ENCODE measurements around the gene MORF4L1.
"Not testable (repeated sequence)": the region's sequence is repeated elsewhere in the genome, so short reads cannot be mapped to it uniquely, and the experiment has no call there.

The MORF4L1 gene

DNA sequence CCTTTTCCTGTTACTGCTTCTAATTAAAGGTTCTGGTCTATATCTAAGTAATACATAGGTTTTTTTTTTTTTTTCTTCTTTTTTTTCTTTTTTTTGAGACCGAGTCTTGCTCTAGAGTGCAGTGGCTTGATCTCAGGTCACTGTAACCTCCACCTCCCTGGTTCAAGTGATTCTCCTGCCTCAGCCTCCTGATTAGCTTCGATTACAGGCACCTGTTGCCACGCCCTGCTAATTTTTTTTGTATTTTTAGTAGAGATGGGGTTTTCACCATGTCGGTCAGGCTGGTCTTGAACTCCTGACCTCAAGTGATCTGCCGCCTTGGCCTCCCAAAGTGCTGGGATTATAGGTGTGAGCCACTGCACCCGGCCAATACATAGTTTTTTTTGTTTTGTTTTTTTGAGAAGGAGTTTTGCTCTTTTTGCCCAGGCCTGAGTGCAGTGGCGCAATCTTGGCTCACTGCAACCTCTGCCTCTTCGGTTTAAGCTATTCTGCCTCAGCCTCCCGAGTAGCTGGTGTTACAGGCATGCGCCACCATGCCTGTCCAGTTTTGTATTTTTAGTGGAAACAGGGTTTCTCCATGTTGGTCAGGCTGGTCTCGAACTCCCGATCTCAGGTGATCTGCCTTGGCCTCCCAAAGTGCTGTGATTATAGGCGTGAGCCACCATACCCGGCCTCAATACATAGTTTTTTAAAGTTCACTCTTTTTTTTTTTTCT, 28.3 kb downstream of the MORF4L1 start:
- not testable (repeated sequence) for DNase-seq (ENCODE audit: low read depth in 3 of 3)

DNA sequence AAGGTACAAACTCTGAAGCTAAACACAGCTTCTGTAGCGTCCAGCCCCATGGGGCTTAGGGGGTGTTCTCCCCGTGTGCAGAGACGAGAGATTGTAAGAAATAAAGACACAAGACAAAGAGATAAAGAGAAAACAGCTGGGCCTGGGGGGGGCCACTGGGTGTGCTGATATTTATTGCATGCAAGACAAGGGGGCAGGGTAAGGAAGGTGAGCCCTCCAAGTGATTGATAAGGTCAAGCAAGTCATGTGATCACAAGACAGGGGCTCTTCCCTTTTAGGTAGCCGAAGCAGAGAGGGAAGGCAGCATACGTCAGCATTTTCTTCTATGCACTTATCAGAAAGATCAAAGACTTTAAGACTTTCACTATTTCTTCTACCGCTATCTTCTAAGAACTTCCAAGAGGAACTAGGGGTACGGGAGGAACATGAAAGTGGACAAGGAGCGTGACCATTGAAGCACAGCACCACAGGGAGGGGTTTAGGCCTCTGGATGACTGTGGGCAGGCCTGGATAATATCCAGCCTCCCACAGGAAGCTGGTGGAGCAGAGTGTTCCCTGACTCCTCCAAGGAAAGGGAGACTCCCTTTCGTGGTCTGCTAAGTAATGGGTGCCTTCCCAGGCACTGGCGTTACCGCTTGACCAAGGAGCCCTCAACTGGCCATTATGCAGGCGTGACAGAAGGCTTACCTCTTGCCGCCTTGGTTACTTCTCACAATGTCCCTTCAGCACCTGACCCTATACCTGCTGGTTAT, 29.8 kb downstream of the MORF4L1 start:
- DNase-seq (ENCODE audit: low read depth in 3 of 3), result not testable (repeated sequence)

DNA sequence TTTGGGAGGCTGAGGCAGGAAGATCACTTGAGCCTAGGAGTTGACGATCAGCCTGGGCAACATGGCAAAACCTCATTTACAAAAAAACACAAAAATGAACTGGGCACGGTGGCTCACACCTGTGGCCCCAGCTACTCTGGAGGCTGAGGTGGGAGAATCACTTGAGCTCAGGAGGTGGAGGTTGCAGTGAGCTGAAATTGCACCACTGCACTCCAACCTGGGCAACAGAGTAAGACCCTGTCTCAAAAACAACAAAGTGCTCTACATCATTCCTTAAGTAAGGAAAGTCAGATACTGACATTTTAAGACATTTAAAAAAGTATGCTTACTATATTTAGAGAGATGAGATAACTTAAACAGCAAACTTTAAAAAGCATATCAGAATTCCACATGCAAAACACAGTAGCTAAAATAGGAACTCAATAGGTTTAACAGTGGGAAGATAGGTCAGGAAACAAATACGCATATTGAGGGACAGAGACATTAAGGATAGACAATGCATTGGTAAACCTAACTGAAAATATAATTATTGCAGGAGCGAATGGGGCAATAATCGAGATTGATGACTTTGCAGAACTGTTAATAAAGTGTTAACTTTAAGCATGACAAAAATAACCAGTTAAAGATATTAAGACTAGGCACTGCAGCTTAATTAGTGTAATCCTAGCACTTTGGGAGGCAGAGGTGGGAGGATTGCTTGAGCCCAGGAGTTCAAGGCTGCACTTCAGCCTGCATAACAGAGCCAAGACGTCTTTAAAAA, 32.1 kb downstream of the MORF4L1 start:
- no peak for DNase-seq (ENCODE audit: low read depth in 3 of 3)

DNA sequence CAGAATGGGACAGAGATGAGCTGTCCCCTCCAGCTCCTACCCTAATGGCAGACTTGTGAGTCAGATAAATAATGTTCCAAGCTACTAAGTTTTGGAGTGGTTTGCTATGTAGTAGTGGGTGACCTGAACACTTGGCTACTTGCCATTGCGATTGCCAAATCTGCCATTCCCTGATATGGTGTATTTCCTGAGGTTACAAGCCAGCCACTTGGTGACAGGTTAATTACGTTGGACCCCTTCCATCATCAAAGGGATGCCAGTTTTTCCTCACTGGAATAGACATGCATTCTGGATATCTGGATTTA, 33.6 kb downstream of the MORF4L1 start:
- DNase-seq (ENCODE audit: low read depth in 3 of 3), result no peak

DNA sequence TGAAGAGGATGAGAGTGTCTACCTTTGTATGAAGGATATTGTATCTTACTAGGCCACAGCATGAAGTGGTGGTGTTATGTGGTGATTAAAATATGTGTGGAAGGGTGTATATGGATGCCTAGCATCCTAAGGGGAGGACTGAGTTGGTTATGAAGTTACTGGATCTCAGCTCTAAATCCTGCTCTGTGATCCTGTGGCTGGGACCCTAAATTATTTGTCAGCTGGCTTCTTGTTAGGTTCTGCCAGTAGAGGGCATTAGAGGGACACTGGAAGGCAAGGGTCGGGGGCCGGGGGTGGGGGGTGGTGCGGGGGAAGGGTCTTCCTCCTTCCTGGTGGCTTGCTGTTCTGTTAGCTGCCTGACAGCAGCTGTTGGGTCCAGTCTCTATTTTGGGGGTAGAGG, 34.9 kb downstream of the MORF4L1 start:
- DNase-seq (ENCODE audit: low read depth in 3 of 3), result no peak

DNA sequence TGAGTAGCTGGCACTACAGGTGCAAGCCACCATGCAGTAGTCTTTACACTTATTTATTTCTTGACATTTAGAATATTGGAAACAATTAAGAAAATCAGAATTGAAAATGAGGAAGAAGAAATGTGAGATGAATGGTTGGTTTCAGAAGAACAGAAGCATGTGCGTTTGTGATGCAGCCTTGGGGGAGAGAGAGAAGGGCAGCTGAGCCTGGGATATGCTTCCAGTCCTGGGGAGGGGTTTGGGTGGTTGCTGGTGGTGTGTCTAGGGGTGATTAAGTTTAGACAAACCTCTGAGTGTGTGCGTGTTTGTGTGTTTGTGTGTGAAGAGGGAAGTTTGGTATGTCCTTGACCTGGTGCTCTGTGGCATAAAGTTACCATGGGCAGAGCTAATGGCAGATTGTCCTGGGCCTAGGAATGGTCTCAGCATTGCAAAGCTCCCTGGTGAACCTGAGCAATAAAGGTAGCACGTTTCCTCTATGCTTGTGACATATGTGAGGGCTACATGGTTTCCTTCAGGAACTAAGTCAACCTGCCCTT, 36.5 kb downstream of the MORF4L1 start:
- DNase-seq (ENCODE audit: low read depth in 3 of 3), result no peak

DNA sequence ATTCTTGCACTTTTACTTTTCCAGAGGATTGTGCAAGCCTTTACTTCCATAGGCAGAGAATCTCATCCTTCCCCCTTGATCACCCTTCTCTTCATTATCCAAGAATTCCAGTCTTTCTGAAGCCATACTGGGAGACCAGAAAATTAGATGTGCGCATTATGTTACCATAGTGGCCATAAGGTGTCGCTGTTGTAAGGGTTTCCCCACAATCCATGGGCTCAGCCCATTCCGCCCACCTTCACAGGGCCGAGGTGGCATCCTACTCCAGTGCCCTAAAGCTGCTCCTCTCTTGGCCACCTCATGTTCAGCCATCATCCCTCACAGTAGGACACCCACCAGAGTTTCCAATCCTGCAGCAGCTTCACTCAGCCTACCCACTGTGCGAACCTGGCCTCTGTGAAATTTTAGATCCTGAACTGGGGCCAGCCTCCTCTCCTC, 37.1 kb downstream of the MORF4L1 start:
- DNase-seq (ENCODE audit: low read depth in 3 of 3), result no peak

DNA sequence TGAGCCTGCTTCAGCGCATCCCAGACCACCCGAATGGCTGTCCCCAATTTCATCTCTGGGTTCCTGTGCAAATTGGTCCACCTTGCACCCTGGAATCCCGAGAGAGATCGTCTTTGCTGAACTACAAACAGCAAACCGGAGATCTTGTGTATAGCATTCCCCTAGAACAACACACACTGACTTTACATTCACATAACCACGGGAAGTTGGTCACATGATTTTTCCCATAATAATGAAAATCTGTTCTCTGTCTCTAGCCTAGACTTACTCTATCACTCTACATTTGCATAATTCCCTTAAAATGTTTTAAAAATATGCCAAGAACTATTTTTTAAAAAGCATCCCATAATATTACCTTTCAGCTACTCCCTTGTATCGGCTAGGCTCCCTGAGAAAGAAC, 37.6 kb downstream of the MORF4L1 start:
- DNase-seq (ENCODE audit: low read depth in 3 of 3), result no peak

DNA sequence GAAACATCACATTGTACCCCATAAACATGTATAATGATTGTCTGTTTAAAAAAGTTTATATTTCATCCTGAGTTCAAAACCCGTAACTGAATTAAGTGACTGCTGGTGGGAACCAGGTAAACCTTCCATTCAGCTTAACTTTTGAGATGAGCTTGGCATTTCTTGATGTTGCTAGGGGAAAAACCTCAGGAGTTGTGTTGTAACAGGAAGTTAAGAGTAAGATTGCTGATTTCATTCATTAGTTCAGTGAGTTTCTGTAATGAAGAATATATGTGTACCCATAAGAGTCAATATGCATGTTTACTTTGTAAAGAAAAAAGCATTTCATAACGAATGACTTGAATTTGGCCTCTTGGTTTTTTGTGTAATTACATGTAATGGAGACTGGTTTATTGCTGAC, 39.6 kb downstream of the MORF4L1 start:
- DNase-seq (ENCODE audit: low read depth in 3 of 3), result no peak

DNA sequence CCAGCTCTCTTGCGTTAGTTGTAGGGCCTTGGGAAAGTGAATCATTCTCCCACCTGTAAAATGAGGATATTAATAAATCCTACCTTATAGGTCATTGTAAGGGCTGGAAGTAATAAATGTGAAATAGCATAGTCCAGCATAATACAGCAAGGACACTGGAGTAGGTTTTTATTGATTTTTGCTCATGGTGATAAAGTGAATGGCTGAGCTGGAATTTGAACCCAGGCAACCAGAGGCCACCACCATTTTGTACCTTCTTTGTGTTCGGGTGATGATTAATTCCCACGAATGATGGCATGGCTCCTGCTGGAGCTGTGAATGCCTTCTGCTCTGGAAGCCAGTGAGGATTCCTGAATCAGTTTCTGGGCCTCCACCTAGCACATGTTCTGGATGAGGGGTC, 40.3 kb downstream of the MORF4L1 start:
- no peak for DNase-seq (ENCODE audit: low read depth in 3 of 3)

DNA sequence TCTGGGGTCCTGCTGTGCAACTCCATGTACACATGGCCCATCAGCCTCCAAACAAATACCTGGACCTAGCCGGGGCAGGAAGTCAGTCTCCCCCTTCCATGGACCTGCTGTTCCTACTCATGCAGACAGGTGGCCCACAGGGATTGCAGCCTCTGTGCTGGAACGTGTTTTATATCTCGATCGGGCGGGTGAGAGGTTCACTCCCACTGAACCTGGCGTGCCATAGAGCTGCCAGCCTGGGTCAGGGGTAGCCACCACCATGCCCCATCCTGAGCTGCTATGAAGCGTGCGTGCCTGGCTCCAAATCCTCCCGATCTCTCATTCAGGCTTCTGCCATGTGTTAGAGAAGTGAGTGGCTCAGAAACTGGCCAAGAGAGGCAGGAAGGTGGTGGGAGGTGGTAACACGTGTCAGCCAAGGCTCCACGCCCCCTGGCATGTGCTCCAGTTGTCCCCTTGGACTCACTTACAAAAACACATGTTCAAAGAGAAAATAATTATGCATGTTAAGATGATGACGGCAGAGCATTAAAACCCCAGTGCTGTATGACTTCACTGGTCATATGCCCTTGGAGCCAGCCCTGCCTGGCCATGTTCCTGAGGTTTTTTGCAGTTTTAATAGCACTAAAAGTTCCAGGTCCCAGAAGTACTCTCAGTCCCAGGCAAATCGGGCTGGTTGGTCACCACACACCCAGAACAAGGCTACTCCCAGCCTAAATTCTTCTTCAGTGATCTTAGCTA, 41.5 kb downstream of the MORF4L1 start:
- DNase-seq (ENCODE audit: low read depth in 3 of 3), result no peak

DNA sequence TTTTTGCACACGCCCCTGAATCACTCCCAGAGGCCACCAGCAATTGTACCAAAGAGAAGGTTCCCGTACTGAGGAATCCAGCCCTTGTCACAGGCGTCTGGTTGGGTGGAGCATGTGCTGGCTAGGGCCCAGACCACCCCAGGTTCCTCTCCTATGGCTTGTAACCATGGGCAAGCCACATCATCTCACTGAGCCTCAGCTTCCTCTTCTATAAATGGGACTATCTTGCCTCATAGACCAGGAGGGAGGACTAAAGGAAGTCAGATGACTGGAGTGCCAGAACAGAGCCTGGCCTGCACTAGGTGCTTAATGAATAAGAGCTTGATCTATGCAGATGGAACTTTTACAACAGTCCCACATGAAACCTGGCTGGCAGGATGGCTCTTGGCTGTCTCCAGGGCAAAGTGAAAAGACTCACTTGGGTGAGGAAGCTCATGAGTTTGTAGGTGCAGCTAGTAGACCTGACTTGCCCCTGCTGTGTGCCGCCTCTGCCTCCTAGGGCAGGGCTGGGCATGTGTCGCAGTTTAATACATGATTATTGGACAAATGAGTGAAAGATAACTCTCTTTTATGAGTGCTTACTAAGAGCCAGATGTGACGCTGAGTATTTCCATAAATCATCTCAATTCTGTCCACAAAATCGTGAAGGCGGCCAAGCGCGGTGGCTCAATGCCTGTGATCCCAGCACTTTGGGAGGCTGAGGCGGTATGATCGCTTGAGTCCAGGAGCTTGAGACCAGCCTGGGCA, 42.8 kb downstream of the MORF4L1 start:
- DNase-seq (ENCODE audit: low read depth in 3 of 3), result no peak

DNA sequence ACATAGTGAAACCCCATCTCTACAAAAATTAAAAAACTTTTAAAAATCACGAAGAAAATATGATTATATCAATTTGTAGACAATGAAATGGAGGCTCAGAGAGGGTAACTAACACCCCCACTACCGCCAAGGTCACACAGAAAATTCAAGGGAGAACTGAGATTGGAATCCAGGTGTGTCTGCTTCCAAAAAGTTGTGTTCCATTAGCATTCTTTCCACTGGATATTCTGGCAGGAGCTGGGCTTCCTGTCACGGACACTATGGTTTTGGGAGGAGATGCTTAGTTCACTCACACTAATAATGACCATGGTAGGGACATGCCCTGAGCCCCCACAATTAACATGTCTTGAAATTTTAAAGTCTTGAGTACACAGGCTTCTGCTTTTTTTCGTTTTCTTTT, 43.4 kb downstream of the MORF4L1 start:
- no peak for DNase-seq (ENCODE audit: low read depth in 3 of 3)

DNA sequence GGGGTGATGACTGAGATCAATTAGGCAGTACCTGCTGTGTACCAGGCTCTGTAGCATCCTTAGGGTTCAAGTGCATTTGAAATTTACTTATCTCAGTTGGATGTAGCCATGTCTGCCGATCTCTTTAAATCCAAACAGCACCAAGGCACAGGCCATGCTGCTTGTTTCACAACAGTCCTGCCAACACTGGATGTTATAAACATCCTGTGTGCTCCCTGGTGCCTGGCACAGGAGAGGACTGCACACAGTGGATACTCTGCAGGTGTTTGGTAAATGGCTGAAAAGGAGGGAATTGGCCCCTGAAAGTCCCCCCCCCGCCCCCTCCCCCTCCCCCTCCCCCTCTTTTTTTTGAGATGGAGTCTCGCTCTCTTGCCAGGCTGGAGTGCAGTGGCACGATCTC, 45.2 kb downstream of the MORF4L1 start:
- no peak for DNase-seq (ENCODE audit: low read depth in 3 of 3)

DNA sequence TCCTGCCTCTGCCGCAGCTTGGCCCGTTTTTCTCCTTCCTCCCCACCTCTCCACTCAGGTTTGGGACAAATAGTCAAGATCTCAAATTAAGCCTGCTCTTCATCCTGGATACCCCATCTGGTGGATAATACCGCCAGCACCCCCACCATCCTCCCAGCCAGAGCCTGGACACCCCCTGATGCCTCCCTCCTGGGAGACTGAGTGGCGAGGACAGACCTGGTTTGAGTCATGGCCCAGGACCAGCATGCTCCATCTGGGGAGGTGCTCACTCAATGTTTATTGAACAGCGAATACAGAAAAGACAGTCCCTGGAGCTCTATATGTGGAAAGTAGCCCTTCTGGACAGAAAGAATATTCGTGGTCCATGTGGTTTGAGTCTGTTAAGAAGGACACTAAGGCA, 48.8 kb downstream of the MORF4L1 start:
- no peak for DNase-seq (ENCODE audit: low read depth in 3 of 3)

DNA sequence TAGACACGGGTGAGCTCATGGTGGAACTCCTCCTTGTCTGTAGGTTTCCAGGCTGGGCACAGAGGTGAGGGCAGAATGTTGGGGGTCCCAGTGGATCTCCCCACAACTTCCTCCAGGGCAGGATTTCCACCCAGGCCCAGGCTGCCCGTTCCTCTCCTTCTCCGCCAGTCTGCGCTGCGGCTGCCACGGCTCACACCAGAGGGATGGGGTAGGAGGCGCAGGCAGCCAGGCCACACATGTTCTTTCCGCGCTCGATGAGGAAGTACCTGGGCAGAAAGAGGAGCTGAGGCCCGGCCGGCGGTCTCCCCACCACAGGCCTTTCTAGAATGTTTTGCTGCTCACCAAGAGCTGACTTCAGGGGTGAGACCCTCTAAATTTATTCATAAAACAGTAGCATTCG, 49.2 kb downstream of the MORF4L1 start:
- DNase-seq (ENCODE audit: low read depth in 3 of 3), result no peak

DNA sequence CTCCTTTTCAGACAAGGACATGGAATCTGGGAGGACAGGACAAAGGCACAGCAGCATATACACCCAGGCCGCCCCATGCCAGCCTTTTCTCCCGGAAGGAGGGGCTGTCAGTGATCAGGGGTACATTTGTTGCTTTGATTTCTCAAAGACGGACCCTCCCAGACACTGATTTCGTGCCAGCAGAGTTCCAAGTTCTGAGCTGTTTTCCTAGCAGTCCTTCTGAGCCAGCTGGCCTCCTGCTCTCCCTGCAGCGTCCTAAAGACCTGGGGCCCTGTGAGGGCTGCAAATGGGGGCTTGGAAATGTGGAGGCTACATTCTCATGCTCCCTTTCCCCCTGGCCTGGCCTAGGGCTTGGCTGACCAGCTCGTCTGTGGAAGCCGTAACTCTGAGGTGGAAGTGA, 49.8 kb downstream of the MORF4L1 start:
- DNase-seq (ENCODE audit: low read depth in 3 of 3), result no peak

DNA sequence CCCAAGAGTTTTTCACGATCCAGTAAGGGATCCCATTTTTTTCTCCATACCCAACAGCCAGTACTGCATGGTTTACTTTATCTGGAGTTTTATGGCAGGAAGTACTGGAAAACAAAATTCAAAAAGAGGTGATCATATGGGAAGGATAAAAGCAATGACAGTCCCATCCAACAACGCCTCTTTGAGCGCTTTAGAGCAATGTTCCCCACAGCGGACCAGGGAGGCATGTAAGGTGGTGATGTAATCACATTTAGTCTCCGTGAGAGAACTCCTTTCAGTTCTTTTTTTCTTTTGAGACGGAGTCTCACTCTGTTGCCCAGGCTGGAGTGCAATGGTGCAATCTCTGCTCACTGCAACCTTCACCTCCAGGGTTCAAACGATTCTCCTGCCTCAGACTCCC, 50.3 kb downstream of the MORF4L1 start:
- no peak for DNase-seq (ENCODE audit: low read depth in 3 of 3)

DNA sequence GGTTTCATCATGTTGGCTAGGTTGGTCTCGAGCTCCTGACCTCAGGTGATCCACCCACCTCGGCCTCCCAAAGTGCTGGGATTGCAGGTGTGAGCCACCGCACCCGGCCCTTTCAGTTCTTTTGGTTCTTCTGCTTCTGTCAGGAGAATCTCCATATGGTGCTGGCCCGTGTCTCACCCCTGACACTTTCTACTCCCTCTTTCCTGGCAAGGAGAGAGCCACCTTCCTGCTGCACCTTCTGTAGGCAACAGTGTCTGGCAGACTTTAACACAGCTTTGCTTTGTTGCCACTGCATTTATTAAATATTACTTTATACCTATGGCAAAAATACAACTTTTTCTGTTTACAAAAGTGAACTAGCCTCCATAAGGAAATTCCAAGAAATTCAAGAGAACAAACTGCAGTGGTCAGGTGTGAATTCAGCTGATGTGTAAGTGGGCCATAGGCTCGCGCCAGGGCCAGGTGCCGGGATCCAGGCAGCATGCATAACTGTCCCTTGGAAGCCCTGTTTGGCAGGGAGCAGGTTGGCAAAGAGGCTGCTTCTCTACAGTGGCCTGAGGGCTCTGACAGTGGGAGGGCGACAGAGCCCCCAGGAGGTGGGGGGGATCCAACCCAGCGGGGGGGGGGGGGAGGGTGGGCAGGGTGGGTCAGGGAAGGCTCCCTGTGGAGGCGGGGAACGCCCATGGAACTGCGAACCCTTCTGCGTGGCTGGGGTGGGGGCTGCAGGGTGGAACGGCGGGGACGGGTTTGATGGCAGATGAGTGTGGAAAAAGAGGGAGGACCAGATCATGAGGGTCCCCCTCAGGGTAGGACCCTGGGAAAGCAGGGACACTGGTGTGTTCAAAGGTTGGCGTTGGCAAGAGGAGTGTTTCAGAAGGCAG, 51.0 kb downstream of the MORF4L1 start:
- no peak for DNase-seq (ENCODE audit: low read depth in 3 of 3)

DNA sequence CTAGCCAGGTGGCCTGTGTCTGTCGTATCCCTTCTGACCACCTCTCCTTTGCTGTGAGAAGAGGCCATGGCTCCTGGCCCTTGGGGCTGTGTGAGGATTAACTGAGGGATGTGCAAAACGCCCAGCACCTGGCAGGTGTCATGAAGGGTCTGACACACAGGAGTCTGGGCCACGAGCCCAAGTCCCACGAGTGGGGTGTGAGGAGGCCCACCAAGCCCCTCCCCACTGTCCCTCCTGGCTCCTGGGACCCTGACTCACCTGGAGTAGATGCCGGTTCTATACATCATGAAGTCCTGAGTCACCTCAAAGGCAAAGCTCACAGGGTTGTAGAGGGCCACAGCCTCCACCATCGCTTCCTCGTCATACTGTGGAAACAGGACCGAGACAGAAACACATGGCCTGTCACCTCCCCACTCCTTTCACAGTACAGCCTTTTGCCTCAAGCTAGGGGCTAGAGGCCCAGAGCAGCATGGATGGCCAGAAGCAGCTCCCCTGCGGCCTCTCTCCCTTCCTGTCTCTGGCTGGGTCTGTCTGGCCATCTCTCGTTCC, 52.5 kb downstream of the MORF4L1 start:
- no peak for DNase-seq (ENCODE audit: low read depth in 3 of 3)
